NCI-H146 (cell line): ENCODE results near the gene SVEP1.
"Not testable (repeated sequence)": the region's sequence is repeated elsewhere in the genome, so short reads cannot be mapped to it uniquely, and the experiment has no call there.

Experiments used
- DNase-seq: peaks from one replicate; lab custom pipeline; 2025; lab: John Stamatoyannopoulos, UW

Gene SVEP1

GRCh38 chr9:110443866-110444220, 135.7 kb downstream of the SVEP1 start:
- DNase-seq: no peak

- DNase-seq: no peak
Observed at GRCh38 chr9:110443146-110443865, 136.2 kb downstream of the SVEP1 start.

GRCh38 chr9:110440796-110441195, 138.7 kb downstream of the SVEP1 start:
- DNase-seq: no peak

GRCh38 chr9:110440172-110440571, 139.4 kb downstream of the SVEP1 start:
- DNase-seq: no peak

- DNase-seq: no peak
Observed at GRCh38 chr9:110432253-110432652, 147.3 kb downstream of the SVEP1 start.

GRCh38 chr9:110429453-110429852, 150.1 kb downstream of the SVEP1 start:
- no peak for DNase-seq

GRCh38 chr9:110427497-110428104, 151.9 kb downstream of the SVEP1 start:
- DNase-seq: peak; percentile 1

- no peak for DNase-seq
Observed at GRCh38 chr9:110426052-110426709, 153.4 kb downstream of the SVEP1 start.

- DNase-seq: no peak
Observed at GRCh38 chr9:110414471-110414870, 165.1 kb downstream of the SVEP1 start.

GRCh38 chr9:110410961-110411360, 168.6 kb downstream of the SVEP1 start:
- no peak for DNase-seq

- DNase-seq: no peak
Observed at GRCh38 chr9:110408598-110408997, 170.9 kb downstream of the SVEP1 start.

GRCh38 chr9:110405858-110406443, 173.6 kb downstream of the SVEP1 start:
- no peak for DNase-seq

GRCh38 chr9:110404473-110404872, 175.1 kb downstream of the SVEP1 start:
- no peak for DNase-seq

- DNase-seq: no peak
Observed at GRCh38 chr9:110399983-110400382, 179.6 kb downstream of the SVEP1 start.

GRCh38 chr9:110398992-110399391, 180.5 kb downstream of the SVEP1 start:
- DNase-seq: not testable (repeated sequence)

- DNase-seq: no peak
Observed at GRCh38 chr9:110391826-110392485, 187.6 kb downstream of the SVEP1 start.

GRCh38 chr9:110389148-110389750, 190.3 kb downstream of the SVEP1 start:
- no peak for DNase-seq

GRCh38 chr9:110383491-110383890, 196.1 kb downstream of the SVEP1 start:
- DNase-seq: no peak

- no peak for DNase-seq
Observed at GRCh38 chr9:110382731-110383130, 196.8 kb downstream of the SVEP1 start.

GRCh38 chr9:110371411-110372007, 208.0 kb downstream of the SVEP1 start:
- DNase-seq: no peak

GRCh38 chr9:110370315-110370714, 209.2 kb downstream of the SVEP1 start:
- no peak for DNase-seq

- no peak for DNase-seq
Observed at GRCh38 chr9:110364451-110364850, 215.1 kb downstream of the SVEP1 start.
